Right cardiac atrium (tissue), 5 donors: ENCODE data around the gene SLTM. TPM values are rescaled to one million over a fixed set of nuclear protein-coding genes. Genes with fewer than 3 reads are reported as not detected.
A peak's percentile ranks its signal among the peaks of the same experiment; 100 is the strongest.
"Not testable (repeated sequence)": the region's sequence is repeated elsewhere in the genome, so short reads cannot be mapped to it uniquely, and the experiment has no call there.

ENCODE experiments used
- ATAC-seq, 2 donors: fragments of 200-7000 bp; cut with Tn5 transposase; one replicate each; pipeline versions ENCODE4 v1.8.0 to v1.9.1; 2020; ENCODE audit warnings: moderate library complexity in 2 of 2, mild to moderate bottlenecking in 1 of 2
- DNase-seq, 3 donors: peaks; one replicate each; pipeline ENCODE4 v3.0.0-alpha.2; 2020
- H3K27ac ChIP-seq: one replicate; pipeline ENCODE4 v1.5.1; 2013; ENCODE audit warnings: mild to moderate bottlenecking, low read length, control low read depth, moderate library complexity
- H3K27me3 ChIP-seq: one replicate; pipeline ENCODE4 v1.6.1; 2013; ENCODE audit not compliant: control insufficient read depth, insufficient read depth
- H3K4me1 ChIP-seq: one replicate; pipeline ENCODE4 v1.6.1; 2013; ENCODE audit warnings: low read length; ENCODE audit not compliant: control insufficient read depth, insufficient read depth
- H3K4me3 ChIP-seq: one replicate; pipeline ENCODE4 v1.5.1; 2013; ENCODE audit warnings: low read length, control low read depth
- H3K9me3 ChIP-seq: one replicate; pipeline ENCODE4 v1.6.1; 2013; ENCODE audit warnings: low read length; ENCODE audit not compliant: control insufficient read depth
- WGBS: extraction: QIAGEN DNeasy Blood & Tissue Kit; methylation state at CpG from one replicate; pipeline ENCODE4 v1.1.7; 2013; 5-methylcytosine and 5-hydroxymethylcytosine counted together
- intact Hi-C, 4 donors: fragments of 100-400 bp; cut with DNase I; formaldehyde crosslinking; loops; one replicate each; pipeline versions ENCODE4 v1.11.0 to v1.14.0; 2022 to 2023
- polyA plus RNA-seq: library from polyadenylated mRNA; stranded (reverse); fragments of 200-250 nt; gene quantifications from one replicate; pipeline ENCODE4 v1.2.3, GENCODE V29; 2013
- total RNA-seq, 4 donors: library from RNA; stranded (reverse); fragmentation: NEBNext Ultra II Directional; extraction: Animal tissue kit (Norgen Biotek cat#: 25700); gene quantifications; one replicate each; pipeline ENCODE4 v1.2.1, GENCODE V29; 2021
- donor health status: healthy with polysubstance abuse.
- donor health status: DM: no; HTN: yes; CAD: no.
- donor health status: DM: no; HTN: no; CAD: no.
- donor health status: DM: no; HTN: yes; CAD: no; lungs with severe emphysema.
- donor health status: DM: yes; HTN: yes; CAD: no.

Gene SLTM
- total and polyA plus RNA-seq, 5 donors, result 43.7 to 69.3 (median 53.7) TPM

DNA sequence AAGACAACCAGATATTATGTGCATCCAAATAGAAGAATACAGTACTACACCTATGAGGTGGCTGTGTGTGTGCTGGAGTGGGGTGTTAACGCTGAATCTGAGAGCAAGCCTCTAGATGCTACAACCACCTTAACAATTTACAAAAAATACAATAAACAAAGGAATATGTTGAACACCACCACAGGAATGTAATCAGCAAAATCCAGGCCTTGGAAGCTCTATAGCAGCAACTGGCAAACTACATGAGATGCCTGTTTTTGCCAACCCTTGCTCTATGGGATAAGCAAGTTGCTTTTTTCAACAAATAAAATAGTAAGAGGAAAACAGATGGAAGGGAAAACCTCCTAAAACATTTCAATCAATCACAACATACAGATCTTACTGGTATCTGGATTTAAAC, 23.9 kb downstream of the SLTM start:
- no peaks in the 10 kb centered on the region for H3K9me3 ChIP-seq
- no peak overlapping the region for H3K4me3 ChIP-seq
- no peak overlapping the region for H3K27ac ChIP-seq
- no peak for DNase-seq
- H3K4me1 ChIP-seq, result no peaks in the 10 kb centered on the region
- intact Hi-C loops, result no loop called here
- 100% methylated on average over 1 of the region's 1 CpG for WGBS
- H3K27me3 ChIP-seq, result no peaks in the 10 kb centered on the region
- no peak for ATAC-seq

DNA sequence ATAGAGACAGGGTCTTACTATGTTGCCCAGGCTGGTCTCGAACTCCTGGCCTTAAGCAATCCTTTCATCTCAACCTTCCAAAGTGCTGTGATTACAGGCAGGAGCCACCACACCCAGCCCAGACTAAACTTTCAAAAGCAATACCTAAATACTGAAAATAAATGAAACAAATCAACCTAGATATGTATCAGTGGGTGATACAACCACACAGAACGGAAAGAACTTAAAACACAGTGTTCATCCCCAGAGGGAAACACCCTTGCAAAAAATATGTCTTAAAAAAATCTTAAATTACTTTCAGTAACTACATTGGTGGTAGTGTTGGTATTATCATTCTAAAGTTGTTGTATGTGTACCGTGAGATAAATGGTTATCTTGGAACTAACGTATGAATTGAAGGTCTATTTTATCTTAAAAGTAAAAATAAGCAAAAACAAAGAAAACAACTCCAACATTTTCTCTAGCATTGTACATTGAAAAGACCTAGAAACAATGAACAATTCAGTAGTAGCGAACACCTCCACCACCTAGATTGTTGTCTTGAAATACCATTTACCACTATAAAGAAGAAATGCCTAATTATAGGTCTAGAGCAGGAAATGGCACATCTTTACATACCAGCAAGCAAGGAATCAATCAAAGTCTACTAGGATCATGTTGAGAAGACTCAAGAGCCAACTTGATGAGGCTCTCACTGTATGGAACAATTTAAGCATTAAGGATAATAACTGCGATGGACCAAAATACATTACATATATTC, 24.7 kb downstream of the SLTM start:
- ATAC-seq (no peak), DNase-seq (no peak)
- intact Hi-C loops, result no loop called here
- Histone ChIP-seq H3K4me3 (no peak overlapping the region), H3K9me3 (no peaks in the 10 kb centered on the region), H3K4me1 (no peaks in the 10 kb centered on the region), H3K27me3 (no peaks in the 10 kb centered on the region), H3K27ac (no peak overlapping the region)
- 91% methylated on average over 6 of the region's 6 CpGs for WGBS

GRCh38 chr15:58900631-58901030, 32.8 kb downstream of the SLTM start:
- DNase-seq, result no peak
- Histone ChIP-seq H3K27me3 (no peaks in the 10 kb centered on the region), H3K27ac (no peak overlapping the region), H3K4me1 (no peaks in the 10 kb centered on the region), H3K9me3 (no peaks in the 10 kb centered on the region), H3K4me3 (no peak overlapping the region)
- 86% methylated on average over 3 of the region's 3 CpGs for WGBS
- intact Hi-C loops, result no loop called here
- no peak for ATAC-seq

- no peak for ATAC-seq
- 88% methylated on average over 1 of the region's 1 CpG for WGBS
- Histone ChIP-seq H3K4me3 (no peak overlapping the region), H3K27ac (no peak overlapping the region), H3K4me1 (no peaks in the 10 kb centered on the region), H3K9me3 (no peaks in the 10 kb centered on the region), H3K27me3 (no peaks in the 10 kb centered on the region)
- intact Hi-C loops, result no loop called here
- no peak for DNase-seq
These were observed 35.3 kb downstream of the SLTM start for GRCh38 chr15:58898150-58898680.

- no peak for ATAC-seq
- no peaks in the 10 kb centered on the region for H3K4me1 ChIP-seq
- 84% methylated on average over 7 of the region's 7 CpGs for WGBS
- no peaks in the 10 kb centered on the region for H3K9me3 ChIP-seq
- no peak overlapping the region for H3K4me3 ChIP-seq
- H3K27ac ChIP-seq, result no peak overlapping the region
- no peak for DNase-seq
- intact Hi-C loops, result loop anchor here in 1 of 4 donors (2.0 kb wide), 1 partner anchor 39 kb away; no protein-coding TSS in a partner anchor
- H3K27me3 ChIP-seq, result no peaks in the 10 kb centered on the region
These were observed 44.1 kb downstream of the SLTM start for GRCh38 chr15:58889363-58889762.

- H3K4me3 ChIP-seq, result no peak overlapping the region
- no peak overlapping the region for H3K27ac ChIP-seq
- no peak for DNase-seq
- no peaks in the 10 kb centered on the region for H3K9me3 ChIP-seq
- intact Hi-C loops, result no loop called here
- H3K4me1 ChIP-seq, result no peaks in the 10 kb centered on the region
- ATAC-seq, result no peak
- WGBS, result 94% methylated on average over 12 of the region's 12 CpGs
- no peaks in the 10 kb centered on the region for H3K27me3 ChIP-seq
These were observed 46.6 kb downstream of the SLTM start for GRCh38 chr15:58886921-58887320.

- H3K4me1 ChIP-seq, H3K27me3 ChIP-seq, intact Hi-C loops, H3K4me3 ChIP-seq, DNase-seq, H3K9me3 ChIP-seq, H3K27ac ChIP-seq, ATAC-seq: not testable (repeated sequence)
- 94% methylated on average over 3 of the region's 3 CpGs for WGBS
These were observed 49.6 kb downstream of the SLTM start for GRCh38 chr15:58883926-58884325.

GRCh38 chr15:58882243-58882642, 51.2 kb downstream of the SLTM start:
- peak overlapping the region; percentile 39 for H3K27ac ChIP-seq
- H3K4me3 ChIP-seq, result no peak overlapping the region
- no peaks in the 10 kb centered on the region for H3K4me1 ChIP-seq
- DNase-seq, result no peak
- 80% methylated on average over 4 of the region's 4 CpGs for WGBS
- no peaks in the 10 kb centered on the region for H3K27me3 ChIP-seq
- intact Hi-C loops, result no loop called here
- no peaks in the 10 kb centered on the region for H3K9me3 ChIP-seq
- no peak for ATAC-seq

DNA sequence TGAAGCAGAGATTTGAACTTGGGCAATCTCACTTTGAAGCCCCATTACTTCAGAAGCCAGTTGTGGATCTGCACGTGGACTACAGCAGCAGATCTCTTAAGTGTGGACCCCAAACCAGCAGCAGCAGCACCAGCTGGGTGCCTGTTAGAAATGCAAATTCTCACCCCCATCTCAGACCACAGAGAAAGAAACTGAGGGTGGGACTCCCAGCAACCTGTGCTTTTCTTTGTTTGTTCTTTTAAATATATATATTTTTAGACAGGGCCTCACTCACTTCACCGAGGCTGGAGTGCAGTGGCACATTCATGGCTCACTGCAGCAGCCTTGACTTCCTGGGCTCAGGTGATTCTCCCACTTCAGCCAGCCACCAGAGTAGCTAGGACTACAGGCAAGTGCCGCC, 53.2 kb downstream of the SLTM start:
- 79% methylated on average over 3 of the region's 3 CpGs for WGBS
- no peak for ATAC-seq

GRCh38 chr15:58877999-58878825, 55.3 kb downstream of the SLTM start:
- Histone ChIP-seq H3K27me3 (no peaks in the 10 kb centered on the region), H3K27ac (no peak overlapping the region), H3K4me3 (no peak overlapping the region), H3K9me3 (no peaks in the 10 kb centered on the region), H3K4me1 (no peaks in the 10 kb centered on the region)
- intact Hi-C loops, result no loop called here
- WGBS, result 97% methylated on average over 12 of the region's 12 CpGs
- no peak for DNase-seq
- ATAC-seq, result no peak

More for the DNA sequence above, 53.2 kb downstream of the SLTM start:
- Histone ChIP-seq H3K27me3 (no peaks in the 10 kb centered on the region), H3K4me1 (no peaks in the 10 kb centered on the region), H3K9me3 (no peaks in the 10 kb centered on the region), H3K27ac (no peak overlapping the region), H3K4me3 (no peak overlapping the region)
- intact Hi-C loops, result no loop called here
- DNase-seq, result no peak
